GM19455 (cell line): ENCODE measurements around the gene KCNK15.
"Not testable (repeated sequence)": the region's sequence is repeated elsewhere in the genome, so short reads cannot be mapped to it uniquely, and the experiment has no call there.

Source experiments
- ATAC-seq: cut with Tn5 transposase; IDR thresholded peaks from one replicate; pipeline ENCODE4 v1.9.1; 2021; ENCODE audit not compliant: unreplicated experiment

The KCNK15 gene

DNA sequence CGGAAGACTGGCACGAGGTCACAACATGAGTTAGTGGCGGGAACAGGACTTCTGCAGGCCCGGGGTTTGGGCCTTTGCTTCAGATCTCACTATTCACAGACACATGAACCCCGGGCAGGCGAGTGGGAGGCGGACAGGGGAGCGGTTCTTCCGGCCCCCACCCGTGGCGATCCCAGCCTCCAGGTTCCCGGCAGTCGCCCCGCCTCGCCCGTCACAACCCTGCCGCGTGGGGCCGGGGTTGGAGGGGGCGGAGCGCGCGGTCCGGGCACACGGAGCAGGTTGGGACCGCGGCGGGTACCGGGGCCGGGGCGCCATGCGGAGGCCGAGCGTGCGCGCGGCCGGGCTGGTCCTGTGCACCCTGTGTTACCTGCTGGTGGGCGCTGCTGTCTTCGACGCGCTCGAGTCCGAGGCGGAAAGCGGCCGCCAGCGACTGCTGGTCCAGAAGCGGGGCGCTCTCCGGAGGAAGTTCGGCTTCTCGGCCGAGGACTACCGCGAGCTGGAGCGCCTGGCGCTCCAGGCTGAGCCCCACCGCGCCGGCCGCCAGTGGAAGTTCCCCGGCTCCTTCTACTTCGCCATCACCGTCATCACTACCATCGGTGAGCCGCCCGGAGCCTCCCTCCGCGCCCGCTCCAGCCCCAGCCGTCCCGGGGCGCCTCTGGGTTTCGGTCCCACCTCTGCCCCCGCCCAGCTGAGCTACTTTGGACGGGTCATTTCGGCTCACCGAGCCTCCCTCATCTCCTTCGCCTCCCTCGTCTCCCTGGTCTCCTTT lies at the start of gene KCNK15:
TSS of gene KCNK15 (plus strand) at position 268 of the 769 bp plus-strand sequence. CDS start at position 314, 46 bp downstream.
- ATAC-seq, result no peak

- ATAC-seq, result no peak
Measured at GRCh38 chr20:44696315-44696714, 49.4 kb upstream of the KCNK15 start.

- not testable (repeated sequence) for ATAC-seq
Measured at GRCh38 chr20:44697041-44697440, 48.6 kb upstream of the KCNK15 start.

DNA sequence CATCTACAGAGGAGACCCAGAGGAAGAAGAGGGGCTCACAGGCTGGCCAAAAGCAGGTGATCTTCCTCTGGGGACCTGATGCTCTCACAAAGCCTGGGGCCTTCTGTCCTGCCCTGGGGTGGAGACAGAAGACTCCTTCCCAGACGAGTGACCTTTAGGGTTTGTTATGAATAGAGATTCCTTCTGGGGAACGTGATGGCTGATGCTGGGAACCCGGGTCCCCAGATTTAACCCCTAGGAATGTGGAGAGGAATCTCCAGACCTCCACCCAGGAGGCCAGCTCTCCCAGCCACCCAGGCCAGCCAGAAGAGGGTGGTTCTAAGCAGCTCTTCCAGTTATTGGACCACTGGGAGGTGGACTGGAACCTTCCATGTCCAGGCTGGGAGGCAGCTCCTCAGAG lies 47.3 kb upstream of the KCNK15 start:
- ATAC-seq, result no peak

- ATAC-seq, result no peak
Measured at GRCh38 chr20:44700306-44700705, 45.4 kb upstream of the KCNK15 start.

- no peak for ATAC-seq
Measured at GRCh38 chr20:44701118-44701857, 44.4 kb upstream of the KCNK15 start.

DNA sequence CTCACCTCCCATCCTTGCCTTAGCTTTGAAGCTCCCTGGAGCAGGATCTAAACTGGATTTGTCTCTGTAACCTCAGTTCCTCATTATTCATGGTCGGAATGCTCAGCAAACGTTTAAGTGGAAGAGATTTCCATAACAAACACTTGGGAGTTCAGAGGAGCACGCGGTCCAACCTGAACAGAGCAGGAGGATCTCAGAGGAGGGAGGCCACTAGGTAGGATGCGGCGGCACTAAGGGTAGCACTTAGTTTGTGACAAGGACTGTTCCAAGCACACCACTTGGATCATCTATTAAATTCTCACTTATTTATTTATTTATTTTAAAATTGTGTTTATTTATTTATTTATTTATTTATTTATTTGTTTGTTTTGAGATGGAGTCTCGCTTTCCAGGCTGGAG lies 43.8 kb upstream of the KCNK15 start:
- ATAC-seq, result no peak

DNA sequence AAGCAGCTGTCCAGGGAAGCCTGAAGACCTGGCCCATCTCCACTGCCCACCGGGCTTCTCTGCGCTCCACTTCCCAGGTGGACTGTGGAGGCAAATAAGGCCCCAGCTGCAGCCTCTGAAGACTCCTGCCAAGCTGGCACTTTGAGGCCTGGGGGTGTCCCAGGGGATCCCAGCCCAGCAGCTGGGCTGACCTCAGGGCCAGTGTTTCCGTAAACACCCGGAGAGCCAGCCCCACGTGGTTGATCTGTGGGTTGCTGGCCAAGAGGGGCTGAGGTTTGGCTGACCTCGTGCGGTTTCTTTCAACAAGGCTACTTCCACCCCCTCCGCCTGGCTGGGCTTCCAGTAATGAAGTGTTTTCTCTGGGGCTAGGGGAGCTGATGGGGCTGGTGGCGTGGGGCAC lies 42.9 kb upstream of the KCNK15 start:
- ATAC-seq, result no peak

DNA sequence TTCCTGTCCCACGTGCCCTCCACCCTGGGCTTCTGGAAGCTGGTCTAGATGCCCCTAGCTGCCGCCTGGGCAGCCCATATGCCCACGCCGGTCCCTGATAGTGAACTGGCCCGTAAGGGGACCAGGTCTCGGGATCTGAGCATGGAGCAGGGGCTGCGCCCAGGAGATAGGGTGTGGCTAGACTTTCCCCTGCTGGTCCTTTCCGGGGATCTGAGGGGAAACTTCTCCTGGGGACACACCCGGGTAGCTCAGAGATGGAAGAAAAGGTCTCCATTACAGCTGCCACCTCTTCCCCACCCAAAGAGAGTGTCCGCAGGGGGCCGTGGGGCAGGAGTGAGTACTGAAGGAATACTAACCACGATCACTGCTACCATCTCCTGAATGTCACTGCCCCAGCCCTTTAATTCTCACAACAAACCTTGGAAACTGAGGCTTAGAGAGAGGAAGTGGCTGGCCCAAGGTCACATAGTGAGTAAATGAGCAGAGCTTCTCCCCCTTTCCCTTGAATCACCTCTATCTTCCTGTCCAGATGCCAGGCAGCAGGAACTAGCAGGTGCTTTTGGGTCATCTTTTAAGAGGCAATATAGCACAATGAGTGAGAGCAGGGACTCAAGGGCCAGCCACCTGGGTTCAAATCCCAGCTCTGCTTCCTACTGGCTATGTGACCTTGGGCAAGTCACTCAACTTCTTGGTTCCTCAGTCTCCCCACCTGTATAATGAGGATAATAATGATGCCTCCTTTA lies 42.3 kb upstream of the KCNK15 start:
- no peak for ATAC-seq

DNA sequence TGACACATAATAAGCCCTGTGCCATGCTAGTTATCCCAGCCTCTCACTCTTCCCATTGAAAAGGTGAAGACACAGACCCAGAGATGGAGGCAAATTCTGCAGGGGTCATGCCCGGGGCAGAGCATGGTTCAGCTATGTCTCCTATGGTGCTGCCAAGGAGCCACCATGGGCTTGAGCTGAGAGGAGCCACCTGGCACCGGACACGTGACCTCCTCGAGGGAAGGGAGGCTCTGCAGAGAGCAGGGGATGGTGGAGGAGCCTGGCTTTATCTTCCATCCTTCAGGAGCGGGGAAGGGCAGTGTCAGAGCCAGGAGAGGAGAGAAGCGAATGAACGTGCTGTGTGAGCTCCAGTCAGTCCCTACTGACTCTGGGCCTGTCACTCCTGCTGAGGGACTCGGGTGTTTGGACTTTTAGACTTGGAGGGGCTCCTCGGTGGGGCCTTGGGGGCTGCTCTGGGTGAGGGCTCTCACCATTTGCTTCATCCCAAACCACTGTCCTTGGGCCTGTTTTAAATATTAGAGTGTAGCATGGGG lies 41.6 kb upstream of the KCNK15 start:
- ATAC-seq, result no peak

- ATAC-seq, result no peak
Measured at GRCh38 chr20:44704551-44704971, 41.1 kb upstream of the KCNK15 start.

DNA sequence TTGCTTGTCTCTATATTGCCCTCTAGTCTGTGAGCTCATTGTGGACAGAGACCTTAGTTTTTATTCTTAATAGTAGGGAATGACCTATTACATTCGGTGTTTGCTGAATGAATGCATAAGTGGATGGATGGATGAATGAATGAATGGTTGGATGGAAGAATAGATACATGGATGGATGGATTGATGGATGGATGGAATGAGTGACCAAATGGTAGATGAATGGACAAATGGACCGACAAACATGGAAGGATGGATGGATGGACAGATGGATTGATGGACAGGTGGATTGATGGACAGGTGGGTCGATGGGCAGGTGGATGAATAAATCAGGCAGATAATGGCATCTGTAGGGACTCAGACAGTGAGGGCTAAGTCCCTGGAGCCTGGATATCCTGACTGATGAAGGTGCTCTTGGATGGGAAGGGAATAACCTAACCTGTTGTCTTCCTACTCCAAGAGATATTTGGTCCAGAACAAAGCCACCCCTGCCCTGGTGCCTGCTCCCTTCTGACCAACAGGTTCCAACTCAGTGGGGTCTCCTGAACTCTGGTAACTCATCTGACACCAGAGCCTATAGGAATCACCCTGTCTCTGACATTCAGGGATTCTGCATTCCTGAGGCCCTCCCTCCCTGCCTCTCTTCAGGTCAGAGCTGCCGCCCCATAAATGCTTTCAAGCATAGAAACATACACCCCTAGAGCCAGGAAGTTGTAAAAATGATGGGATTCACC lies 40.1 kb upstream of the KCNK15 start:
- no peak for ATAC-seq

- ATAC-seq, result no peak
Measured at GRCh38 chr20:44706301-44707017, 39.2 kb upstream of the KCNK15 start.

GRCh38 chr20:44707018-44707579 lies 38.6 kb upstream of the KCNK15 start:
- ATAC-seq, result no peak

- no peak for ATAC-seq
Measured at GRCh38 chr20:44709380-44709779, 36.3 kb upstream of the KCNK15 start.

GRCh38 chr20:44709797-44710196 lies 35.9 kb upstream of the KCNK15 start:
- ATAC-seq, result no peak

GRCh38 chr20:44711237-44711636 lies 34.4 kb upstream of the KCNK15 start:
- no peak for ATAC-seq

GRCh38 chr20:44714102-44714700 lies 31.5 kb upstream of the KCNK15 start:
- ATAC-seq, result no peak
